NCI-H1105 treated with DMSO at 0.1 percent for 48 hours (cell line): ENCODE data around the gene RAI1.
"Not testable (repeated sequence)": the region's sequence is repeated elsewhere in the genome, so short reads cannot be mapped to it uniquely, and the experiment has no call there.

ENCODE experiments used
- DNase-seq: peaks from one replicate; lab custom pipeline; 2025; lab: John Stamatoyannopoulos, UW

RAI1 gene, protein sequence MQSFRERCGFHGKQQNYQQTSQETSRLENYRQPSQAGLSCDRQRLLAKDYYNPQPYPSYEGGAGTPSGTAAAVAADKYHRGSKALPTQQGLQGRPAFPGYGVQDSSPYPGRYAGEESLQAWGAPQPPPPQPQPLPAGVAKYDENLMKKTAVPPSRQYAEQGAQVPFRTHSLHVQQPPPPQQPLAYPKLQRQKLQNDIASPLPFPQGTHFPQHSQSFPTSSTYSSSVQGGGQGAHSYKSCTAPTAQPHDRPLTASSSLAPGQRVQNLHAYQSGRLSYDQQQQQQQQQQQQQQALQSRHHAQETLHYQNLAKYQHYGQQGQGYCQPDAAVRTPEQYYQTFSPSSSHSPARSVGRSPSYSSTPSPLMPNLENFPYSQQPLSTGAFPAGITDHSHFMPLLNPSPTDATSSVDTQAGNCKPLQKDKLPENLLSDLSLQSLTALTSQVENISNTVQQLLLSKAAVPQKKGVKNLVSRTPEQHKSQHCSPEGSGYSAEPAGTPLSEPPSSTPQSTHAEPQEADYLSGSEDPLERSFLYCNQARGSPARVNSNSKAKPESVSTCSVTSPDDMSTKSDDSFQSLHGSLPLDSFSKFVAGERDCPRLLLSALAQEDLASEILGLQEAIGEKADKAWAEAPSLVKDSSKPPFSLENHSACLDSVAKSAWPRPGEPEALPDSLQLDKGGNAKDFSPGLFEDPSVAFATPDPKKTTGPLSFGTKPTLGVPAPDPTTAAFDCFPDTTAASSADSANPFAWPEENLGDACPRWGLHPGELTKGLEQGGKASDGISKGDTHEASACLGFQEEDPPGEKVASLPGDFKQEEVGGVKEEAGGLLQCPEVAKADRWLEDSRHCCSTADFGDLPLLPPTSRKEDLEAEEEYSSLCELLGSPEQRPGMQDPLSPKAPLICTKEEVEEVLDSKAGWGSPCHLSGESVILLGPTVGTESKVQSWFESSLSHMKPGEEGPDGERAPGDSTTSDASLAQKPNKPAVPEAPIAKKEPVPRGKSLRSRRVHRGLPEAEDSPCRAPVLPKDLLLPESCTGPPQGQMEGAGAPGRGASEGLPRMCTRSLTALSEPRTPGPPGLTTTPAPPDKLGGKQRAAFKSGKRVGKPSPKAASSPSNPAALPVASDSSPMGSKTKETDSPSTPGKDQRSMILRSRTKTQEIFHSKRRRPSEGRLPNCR (N-terminal part only)

DNA sequence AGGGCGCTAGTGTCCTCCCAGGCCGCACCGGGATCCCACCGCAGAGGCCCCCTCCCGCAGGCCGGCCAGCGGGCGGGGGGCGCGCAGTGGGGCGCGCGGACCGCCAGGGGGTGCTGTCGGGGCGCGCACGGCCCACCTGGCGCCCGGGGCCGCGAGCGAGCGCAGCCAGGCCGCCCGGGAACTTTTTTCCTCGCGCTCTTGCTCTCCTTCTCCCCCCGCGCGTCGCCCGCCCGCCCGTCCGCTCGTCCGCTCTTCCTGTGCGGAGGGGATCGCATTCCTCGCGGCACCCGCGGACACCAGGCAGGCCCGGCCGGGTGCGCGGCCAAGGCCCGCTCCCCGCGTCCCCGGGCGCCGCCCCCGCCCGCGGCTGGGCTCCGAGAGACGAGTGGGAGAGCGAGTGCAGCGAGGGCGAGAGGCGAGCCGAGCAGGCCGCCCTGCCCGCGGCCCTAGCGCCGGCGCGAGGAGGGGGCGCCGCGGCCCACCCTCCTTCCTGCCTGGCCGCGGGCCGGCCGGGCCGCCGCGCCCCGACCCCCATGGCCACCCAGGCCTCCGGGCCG is at the start of gene RAI1:
TSS of gene RAI1 (plus strand) at position 272 of the 557 bp plus-strand sequence. CDS start 111,491 bp downstream, outside the sequence.
- peak; percentile 76 for DNase-seq

DNA sequence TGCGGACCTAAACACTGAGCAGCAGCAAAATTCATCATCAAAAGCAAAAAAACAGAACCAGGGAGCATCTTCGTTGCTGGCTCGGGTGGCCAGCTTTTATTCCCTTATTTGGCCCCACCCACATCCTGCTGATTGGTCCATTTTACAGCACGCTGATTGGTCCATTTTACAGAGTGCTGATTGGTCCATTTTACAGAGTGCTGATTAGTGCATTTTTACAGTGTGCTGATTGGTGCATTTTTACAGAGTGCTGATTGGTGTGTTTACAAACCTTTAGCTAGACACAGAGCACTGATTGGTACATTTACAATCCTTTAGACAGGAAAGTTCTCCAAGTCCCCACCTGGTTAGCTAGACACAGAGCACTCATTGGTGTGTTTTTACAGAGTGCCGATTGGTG is 48.6 kb upstream of the RAI1 start:
- not testable (repeated sequence) for DNase-seq

DNA sequence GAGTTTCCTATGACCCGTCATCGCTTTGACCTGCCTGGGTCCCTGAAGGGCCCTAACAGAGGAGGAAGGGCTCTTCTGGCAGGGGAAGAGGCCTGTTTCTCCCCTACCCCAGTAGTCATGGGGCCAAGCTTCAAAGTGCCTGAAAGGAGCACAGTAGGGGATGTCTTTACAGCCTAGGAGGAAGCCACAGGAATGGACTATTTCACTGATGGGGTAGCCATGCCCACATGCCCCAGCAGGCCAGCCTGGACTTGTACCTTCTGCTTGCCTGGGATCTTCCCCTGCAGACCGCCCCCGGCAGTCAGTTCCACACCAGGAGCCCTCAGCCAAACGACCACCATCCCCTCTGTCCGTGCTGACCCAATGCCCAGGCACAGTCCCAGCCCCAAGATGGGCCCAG is 47.9 kb upstream of the RAI1 start:
- no peak for DNase-seq

DNA sequence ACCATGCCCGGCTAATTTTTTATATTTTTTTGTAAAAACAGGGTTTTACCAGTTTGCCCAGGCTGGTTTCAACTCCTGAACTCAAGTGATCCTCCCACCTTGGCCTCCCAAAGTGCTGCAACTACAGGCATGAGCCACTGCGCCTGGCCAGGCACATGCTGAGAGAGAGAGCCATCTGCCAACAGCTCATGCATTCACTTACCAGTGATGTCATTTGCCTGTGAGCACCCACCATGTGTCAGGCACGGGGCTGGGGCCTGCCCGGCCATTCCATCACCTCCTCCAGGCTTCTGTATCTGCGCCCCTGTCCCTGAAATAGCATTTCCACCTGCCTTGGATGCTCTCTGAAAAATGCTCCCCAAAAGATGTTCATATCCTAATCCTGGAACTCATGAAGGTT is 46.1 kb upstream of the RAI1 start:
- no peak for DNase-seq

DNA sequence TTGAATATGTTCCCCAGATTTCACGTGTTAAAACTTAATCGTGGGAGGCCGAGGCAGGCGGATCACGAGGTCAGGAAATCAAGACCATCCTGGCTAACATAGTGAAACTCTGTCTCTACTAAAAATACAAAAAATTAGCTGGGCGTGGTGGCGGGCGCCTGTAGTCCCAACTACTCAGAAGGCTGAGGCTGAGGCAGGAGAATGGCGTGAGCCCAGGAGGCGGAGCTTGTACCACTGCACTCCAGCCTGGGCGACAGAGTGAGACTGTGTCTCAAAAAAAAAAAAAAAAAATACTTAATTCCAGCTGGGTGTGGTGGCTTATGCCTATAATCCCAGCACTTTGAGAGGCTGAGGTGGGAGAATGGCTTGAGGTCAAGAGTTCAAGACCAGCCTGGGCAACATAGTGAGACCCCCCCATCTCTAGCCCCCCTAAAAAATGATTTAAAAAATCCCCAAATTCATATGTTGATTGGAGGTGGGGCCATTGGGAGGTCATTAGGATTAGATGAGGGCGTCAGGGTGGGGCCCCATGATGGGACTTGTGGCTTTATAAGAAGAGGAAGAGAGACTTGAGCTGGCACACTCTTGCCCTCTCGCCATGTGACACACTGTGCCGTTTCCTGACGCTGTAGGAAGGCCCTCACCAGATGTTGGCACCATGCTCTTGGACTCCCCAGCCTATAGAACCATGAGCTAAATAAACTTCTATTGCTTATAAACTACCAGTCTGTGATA is 45.6 kb upstream of the RAI1 start:
- DNase-seq: not testable (repeated sequence)

DNA sequence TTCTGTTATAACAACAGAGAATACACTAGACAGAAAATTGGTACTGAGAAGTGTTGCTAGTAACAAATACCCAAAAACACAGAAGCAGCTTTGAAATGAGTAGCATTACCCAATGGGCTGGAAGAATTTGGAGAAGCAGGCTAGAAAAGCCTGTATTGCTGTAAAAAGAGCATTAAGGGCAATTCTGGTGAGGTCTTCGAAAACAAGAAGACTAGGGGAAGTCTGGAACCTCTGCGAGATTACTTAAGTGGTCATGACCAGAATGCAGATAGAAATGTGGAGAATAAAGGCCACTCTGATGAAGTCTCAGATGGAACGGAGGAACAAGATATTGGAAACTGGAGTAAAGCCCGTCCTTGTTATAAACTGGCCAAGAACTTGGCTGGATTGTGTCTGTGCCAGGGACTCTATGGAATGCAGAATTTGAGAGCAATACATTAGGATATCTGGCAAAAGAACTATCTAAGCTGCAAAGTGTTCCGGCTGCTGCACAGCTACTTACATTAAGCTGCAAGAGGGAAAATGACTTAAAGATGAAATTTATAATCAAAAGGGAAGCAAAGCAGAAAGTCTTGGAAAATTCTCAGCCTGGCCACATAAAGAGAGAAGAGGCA is 44.9 kb upstream of the RAI1 start:
- no peak for DNase-seq

DNA sequence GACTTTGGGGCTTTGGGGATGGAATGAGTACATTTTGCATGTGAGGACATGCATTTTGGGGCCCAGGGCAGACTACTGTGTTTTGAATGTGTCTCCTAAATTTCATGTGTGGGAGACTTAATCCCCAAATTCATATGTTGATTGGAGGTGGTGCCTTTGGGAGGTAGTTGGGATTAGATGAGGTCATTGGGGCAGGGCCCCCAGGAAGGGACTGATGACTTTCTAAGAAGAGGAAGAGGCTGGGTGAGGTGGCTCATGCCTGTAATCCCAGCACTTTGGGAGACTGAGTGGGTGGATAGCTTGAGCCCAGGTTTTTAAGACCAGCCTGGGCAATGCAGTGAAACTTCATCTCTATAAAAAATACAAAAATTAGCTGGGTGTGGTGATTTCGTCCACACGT is 42.8 kb upstream of the RAI1 start:
- no peak for DNase-seq

DNA sequence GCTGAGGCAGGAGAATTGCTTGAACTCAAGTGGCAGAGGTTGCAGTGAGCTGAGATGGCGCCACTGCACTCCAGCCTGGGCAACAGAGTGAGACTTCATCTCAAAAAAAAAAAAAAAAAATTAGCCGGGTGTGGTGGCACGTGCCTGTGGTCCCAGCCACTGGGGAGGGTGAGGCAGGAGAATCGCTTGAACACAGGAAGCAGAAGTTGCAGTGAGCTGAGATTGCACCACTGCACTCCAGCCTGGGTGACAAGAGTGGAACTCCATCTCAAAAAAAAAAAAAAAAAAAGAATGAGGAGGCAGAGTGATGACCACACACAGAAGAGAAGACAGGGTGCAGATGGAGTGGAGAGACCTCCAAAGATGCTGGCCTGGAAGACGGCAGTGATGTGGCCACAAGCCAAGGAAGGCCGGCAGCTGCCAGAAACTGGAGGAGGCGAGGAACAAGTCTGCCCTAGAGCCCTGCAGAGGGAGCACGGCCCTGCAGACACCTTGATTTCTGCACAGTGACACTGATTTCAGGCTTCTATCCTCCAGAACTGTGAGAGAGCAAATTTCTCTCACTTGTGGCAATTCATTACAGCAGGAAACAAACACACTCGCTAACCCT is 41.5 kb upstream of the RAI1 start:
- DNase-seq: not testable (repeated sequence)

DNA sequence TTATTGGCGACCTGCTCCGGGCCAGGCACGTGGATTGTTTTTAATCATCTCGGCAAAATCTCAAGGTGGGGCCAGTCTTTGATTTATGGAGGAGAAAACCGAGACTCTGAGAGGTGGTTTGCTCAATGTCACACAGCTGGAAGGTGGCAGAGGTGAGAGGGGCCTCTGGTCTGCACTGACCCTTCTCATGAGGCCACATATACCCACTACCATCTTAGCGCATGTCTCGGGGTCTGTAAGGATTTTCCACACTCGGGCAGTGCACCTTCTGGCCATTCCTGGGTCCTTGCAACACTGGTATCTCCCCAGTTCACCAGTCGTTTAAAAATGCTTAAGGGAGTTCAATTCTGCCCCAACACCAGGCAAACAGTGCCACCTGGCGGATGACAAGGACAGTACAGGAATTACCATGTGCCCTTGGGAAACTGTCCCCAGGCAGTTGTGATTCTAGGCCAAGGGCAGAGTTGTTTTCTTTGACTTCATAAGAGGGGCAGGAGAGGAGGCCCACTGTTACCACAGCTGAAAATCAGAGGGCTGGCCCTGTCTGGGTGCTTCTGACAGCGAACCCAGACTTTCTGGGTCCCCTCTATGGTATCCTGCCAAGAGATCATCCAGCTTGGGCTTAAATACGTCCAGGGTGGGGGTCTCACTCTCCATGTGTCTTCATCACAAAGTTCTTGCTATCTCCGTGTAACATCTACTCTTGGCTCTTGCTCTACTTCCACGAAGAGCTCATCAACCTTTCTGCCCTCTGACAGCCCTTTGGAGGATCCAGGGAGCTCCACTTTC is 39.4 kb upstream of the RAI1 start:
- peak; percentile 81 for DNase-seq

DNA sequence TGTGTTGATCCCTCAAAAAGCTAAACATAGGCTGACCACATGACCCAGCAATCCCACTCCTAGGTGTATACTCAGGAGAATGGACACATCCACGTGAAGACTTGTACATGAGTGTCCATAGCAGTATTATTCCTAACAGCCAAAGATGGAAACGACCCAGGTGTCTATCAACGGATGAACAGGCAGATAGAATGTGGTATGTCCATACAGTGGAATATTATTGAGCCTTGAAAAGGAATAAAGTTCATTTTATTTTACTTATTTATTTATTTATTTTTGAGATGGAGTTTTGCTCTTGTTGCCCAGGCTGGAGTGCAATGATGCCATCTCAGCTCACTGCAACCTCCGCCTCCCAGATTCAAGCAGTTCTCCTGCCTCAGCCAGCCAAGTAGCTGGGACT is 36.1 kb upstream of the RAI1 start:
- not testable (repeated sequence) for DNase-seq

DNA sequence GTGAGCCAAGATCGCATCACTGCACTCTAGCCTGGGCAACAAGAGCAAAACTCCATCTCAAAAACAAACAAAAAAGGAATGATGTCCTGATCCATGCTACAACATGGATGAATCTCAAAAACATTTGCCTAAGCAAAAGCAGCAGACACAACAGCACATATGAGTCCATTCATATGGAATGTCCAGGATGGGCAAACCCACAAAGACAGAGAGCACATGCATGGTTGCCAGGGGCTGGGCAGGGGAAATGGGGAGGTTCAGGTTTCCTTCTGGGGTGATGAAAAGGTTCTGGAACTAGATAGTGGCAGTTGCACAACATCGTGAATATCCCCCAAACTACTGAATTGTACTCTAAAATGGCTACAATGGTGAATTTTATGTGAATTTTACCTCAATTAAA is 35.3 kb upstream of the RAI1 start:
- no peak for DNase-seq

DNA sequence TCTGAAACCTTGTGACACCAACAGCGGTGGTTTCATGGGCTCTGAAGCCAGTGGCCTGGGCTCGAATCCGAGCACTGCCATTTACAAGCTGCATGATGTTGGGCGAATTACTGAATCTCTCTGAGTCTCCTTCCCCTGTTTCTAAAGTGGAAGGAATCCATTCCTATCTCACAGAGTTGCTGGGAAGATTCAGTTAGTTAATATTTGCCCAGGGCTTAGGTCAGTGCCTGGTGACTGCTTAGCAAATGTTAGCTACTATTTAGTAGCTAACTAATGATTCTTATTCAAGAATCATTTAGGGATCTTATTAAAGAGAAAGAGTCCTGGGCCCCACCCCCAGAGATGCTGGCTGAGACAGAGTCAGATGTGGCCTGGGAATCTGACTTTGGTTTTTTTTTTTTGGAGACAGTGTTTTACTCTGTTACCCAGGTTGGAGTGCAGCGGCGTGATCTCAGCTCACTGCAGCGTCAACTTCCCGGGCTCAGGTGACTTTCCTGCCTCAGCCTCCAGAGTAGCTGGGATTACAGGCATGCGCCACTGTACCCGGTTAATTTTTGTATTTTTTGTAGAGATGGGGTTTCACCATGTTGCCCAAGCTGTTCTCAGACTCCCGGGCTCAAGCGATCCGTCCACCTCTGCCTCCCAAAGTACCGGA is 33.6 kb upstream of the RAI1 start:
- DNase-seq: no peak

DNA sequence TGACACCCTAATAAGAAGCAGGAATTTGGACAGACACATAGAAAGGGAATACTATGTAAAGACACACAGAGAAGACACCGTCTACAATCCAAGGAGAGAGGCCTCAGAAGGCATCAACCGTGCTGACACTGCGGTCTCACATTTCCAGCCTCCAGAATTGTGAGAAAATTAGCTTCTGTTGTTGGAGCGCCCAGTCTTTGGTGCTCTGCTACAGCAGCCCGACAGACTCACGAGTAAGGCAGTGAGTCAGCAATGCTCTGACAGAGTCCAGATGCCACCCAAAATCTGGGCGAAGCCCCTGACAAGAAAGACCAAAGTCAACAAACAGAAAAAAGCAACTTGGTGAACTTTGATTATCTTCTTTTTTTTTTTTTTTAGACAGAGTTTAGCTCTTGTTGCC is 32.5 kb upstream of the RAI1 start:
- no peak for DNase-seq

DNA sequence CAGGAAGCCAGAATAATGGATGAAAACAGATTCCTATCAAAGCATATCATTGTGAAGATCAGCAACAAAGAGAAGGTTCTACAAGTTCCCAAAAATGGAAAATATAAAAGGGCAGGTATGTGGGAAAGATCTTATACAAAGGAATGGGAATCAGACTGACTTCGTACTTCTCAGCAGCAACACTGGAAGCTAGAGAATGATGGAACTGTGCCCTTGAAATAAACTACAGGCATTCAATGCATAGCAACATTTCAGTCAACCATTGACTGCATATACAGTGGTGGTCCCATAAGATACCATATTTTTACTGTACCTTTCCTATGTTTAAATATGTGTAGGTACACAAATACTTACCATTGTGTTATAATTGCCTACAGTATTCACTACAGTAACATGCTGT is 30.3 kb upstream of the RAI1 start:
- DNase-seq: no peak

DNA sequence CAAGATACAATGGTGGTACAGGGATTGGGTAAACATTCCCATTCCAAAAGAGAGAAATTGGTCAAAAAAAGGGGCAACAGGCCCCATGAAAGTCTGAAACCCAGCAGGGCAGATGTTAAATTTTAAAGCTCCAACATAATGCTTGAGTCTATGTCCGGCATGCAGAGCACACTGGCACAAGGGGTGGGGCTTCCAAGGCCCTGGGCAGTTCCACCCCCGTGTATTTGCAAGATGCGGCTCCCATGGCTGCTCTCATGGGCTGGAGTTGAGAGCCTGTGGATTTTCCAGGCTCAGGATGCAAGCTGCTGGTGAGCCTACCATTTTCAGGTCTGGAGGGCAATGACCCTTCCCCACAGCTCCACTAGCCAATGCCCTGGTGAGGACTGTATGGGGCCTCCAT is 27.9 kb upstream of the RAI1 start:
- no peak for DNase-seq

DNA sequence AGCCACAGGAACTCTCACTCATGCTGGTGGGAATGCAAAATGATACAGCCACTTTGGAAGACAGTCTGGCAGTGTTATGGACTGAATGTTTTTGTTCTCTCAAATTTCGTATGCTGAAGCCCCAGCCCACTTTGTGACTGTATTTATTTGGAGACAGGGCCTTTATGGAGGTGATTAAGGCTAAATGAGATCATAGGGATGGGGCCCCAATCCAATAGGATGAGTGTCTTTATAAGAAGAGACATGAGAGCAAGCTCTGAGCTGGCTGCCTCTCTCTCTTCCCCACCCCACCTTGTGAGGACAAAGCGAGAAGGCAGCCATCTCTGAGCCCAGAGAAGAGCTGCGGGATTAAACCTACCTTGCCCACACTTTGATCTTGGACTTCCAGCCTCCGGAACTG is 21.9 kb upstream of the RAI1 start:
- DNase-seq: no peak

DNA sequence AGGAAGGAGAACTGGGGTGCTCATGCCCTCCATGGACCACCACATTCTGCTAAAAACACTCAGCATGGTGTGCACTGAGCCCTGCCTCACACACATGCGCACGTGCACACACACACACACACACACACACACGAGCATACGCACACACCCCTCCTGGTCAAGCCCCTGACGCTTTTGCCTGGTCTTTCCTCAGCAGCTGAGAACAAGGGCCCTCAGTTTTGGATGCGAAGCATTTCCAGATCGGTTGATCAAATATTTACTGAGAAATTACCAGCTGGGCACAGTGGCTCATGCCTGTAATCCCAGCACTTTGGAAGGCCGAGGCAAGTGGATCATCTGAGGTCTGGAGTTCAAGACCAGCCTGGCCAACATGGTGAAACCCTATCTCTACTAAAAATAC is 20.1 kb upstream of the RAI1 start:
- no peak for DNase-seq

DNA sequence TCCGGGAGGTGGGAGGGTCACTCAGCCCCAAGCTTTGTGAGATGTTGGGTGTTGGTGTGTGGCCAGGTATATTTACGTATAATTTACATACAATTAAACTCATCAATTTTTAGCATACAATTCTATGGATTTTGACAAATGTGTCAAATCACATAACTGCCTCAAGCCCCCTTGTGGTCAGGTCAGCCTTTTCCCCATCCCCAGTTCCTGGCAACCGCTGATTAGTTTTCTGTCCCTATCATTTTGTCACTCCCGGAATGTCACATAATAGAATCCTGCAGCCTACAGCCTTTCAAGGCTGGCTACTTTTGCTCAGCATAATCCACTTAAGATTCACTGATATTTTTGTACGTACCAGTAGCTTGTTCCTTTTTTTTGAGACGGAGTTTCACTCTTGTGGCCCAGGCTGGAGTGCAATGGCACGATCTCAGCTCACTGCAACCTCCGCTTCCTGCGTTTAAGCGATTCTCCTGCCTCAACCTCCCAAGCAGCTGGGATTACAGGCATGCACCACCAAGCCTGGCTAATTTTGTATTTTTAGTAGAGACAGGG is 19.3 kb upstream of the RAI1 start:
- DNase-seq: no peak
